Heart left ventricle (tissue), 13 donors: ENCODE results near the gene GUF1.

ENCODE experiments used
- POLR2A ChIP-seq, 2 donors: fragments of 450-650 bp; IDR thresholded peaks; one replicate each; pipeline ENCODE4 v1.6.1; 2017; ENCODE audit warnings: antibody characterized with exemption in 2 of 2, mild to moderate bottlenecking in 2 of 2, moderate library complexity in 2 of 2
- TF ChIP-seq, protein P1 (sequence below), 12 donors: fragments of 200-600 bp; sonication (generic) in 4 of 12; IDR thresholded peaks; one replicate each; pipeline versions ENCODE4 v1.5.0 to v1.8.0; 2018 to 2022; ENCODE audit warnings: antibody characterized with exemption in 12 of 12, mild to moderate bottlenecking in 5 of 12
- donor health status: ischemic (EF 13 %, LVEDD 7.1; RV severe dilation, severe dysfunction).
- donor health status: DM: no; HTN: yes; CAD: no.
- donor health status: DM: no; HTN: no; CAD: no.
- donor health status: ischemic (EF 25% LVEDD 6.9; RV normal size, moderate dysfunction).
- donor health status: ischemic (EF 25% LVEDD 5.7; RV mildly dilated, moderate dysfunction).
- donor health status: ischemic (EF 35%, LVEDD 5.7; RV mildly dilated, moderate dysfunction).
- donor health status: nonischemic (EF 11% LVEDD 7.7; RV severe dilation, severe dysfunction).
- donor health status: DM: yes; HTN: yes; CAD: no.
- donor health status: PGD.
- donor health status: ischemic (EF 29% LVEDD 5.4; RV normal size, mild dysfunction).
- donor health status: nonischemic (EF 23%, LVEDD 6.1; RV moderate dilation, normal function).

DNA sequence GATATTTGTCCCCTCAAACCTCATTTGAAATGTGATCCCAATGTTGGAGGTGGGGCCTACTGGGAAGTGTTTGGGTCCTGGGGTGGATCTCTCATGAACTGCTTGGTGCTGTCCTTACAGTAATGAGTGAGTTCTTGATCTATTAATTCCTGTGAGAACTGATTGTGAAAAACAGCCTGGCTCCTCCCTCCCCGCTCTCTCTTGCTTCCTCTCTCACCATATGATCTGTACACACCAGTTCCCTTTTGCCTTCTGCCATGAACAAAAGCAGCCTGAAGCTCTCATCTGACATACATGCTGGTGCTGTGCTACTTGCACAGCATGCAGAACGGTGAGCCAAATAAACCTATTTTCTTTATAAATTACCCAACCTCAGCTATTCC is 15.6 kb upstream of the GUF1 start:
- TF ChIP-seq, protein P1, sequence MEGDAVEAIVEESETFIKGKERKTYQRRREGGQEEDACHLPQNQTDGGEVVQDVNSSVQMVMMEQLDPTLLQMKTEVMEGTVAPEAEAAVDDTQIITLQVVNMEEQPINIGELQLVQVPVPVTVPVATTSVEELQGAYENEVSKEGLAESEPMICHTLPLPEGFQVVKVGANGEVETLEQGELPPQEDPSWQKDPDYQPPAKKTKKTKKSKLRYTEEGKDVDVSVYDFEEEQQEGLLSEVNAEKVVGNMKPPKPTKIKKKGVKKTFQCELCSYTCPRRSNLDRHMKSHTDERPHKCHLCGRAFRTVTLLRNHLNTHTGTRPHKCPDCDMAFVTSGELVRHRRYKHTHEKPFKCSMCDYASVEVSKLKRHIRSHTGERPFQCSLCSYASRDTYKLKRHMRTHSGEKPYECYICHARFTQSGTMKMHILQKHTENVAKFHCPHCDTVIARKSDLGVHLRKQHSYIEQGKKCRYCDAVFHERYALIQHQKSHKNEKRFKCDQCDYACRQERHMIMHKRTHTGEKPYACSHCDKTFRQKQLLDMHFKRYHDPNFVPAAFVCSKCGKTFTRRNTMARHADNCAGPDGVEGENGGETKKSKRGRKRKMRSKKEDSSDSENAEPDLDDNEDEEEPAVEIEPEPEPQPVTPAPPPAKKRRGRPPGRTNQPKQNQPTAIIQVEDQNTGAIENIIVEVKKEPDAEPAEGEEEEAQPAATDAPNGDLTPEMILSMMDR (IDR thresholded peaks at IDR 0.05) = no peak
- no peak for TF ChIP-seq POLR2A (IDR thresholded peaks at IDR 0.05)
